Measurements from ENCODE around the gene ITIH5. TPM values are rescaled to one million over a fixed set of nuclear protein-coding genes. Genes with fewer than 3 reads are reported as not detected.

The ITIH5 gene
- total and polyA plus RNA-seq, 2 of the 13 experiments (the other 11 are each of a cell fraction or from before 2014, with no cell fraction given) = 4.7 to 8.9 TPM

DNA sequence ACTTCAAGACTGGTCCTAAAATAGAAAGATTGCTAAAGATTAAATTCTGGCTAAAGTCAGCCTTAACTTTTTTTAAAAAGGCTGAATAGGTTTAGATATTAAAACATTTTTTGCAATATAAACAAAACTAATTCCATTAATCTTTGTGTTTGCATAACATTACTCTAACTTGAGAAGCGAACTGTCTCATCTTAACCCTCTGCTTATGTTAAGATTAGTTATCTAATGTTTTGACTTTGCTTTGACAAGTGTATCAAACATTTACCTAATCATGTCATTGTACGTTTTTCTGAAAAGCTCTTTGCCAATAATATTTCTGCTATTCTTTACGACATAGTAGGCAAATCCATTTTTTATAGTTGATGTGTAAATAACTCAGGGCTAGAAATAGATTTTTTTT is 68.0 kb downstream of the ITIH5 start:
- H4K20me1 ChIP-seq (ENCODE audit: insufficient read depth, low read length) = no peaks in the 10 kb centered on the region
- in situ Hi-C loops (cut with HindIII; ENCODE audit: extremely low pct_ligation_motif_present, low pct_unique_long_range_greater_than_20kb) (no loop called here), intact Hi-C loops (cut with micrococcal nuclease; ENCODE audit: unreplicated experiment) (no loop called here)
- H3K9me3 ChIP-seq (ENCODE audit: low read length) = no peaks in the 10 kb centered on the region
- ChIA-PET CTCF (ENCODE audit: low intra/inter-chr PET ratio, low total read pairs) (no interaction called here), POLR2A (no interaction called here)
- no peak for DNase-seq (ENCODE audit: low spot score)
- H3K27ac ChIP-seq (ENCODE audit: extremely low read length, insufficient read depth, low read length) = no peak overlapping the region
- H2AFZ ChIP-seq (ENCODE audit: low read length) = no peak overlapping the region
- H3K79me2 ChIP-seq (ENCODE audit: insufficient read depth, low read length) = no peaks in the 10 kb centered on the region
- H3K4me3 ChIP-seq (replicated peaks in 1 of 3; ENCODE audit: insufficient read depth in 1 of 3, low read depth in 2 of 3, low read length in 3 of 3) = no peak overlapping the region
- no peak for TF ChIP-seq ZNF24 (IDR thresholded peaks at IDR 0.05)
- TF ChIP-seq MAFK (conservative IDR thresholded peaks at IDR 0.05 in 1 of 2, IDR thresholded peaks at IDR 0.05 in 1 of 2; ENCODE audit: low read length in 2 of 2) = 0 out of 4 replicates have a peak, but pooled peaks of 1 of the 2 experiments have one; percentile 9
- FAIRE-seq = no peak
- H3K27me3 ChIP-seq (ENCODE audit: control insufficient read depth in 1 of 2, insufficient read depth in 2 of 2, low read length in 2 of 2) = no peaks in the 10 kb centered on the region
- no peak for ATAC-seq
- no peak overlapping the region for H3K9ac ChIP-seq (ENCODE audit: insufficient read depth, low read depth, low read length)
- no peaks in the 10 kb centered on the region for H3K36me3 ChIP-seq (replicated peaks in 1 of 2; ENCODE audit: control insufficient read depth in 1 of 2, insufficient read depth in 2 of 2, low read length in 2 of 2)
- 66% methylated on average over 3 of the region's 3 CpGs for WGBS (ENCODE audit: low lambda C conversion rate)
- H3K4me1 ChIP-seq (ENCODE audit: insufficient read depth, low read length) = no peaks in the 10 kb centered on the region
- no TSS peak for BruUV-seq (replicated peaks)
- H3K4me2 ChIP-seq (ENCODE audit: low read depth, low read length) = no peak overlapping the region

DNA sequence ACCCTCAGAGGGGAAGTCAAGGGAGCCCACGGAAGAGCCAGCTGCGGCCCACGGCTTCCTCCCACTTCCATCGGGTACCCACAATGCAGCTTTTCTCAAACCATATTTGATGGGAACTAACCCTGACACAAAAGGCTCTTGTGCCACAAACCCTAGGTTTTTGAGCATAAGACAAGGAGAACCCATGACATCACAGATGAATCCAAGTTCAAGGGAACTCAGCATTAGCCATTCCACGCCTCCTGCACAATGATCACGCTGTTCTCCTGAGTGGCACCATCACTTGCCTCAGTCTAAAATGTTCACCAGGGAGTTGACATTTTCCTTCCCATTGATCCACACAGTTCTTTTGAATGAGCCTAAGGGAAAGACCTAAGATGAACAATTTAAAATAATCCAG is 70.4 kb downstream of the ITIH5 start:
- no peak overlapping the region for H2AFZ ChIP-seq (ENCODE audit: low read length)
- FAIRE-seq (no peak), DNase-seq (ENCODE audit: low spot score) (no peak), ATAC-seq (no peak)
- in situ Hi-C loops (cut with HindIII; ENCODE audit: extremely low pct_ligation_motif_present, low pct_unique_long_range_greater_than_20kb) (no loop called here), intact Hi-C loops (cut with micrococcal nuclease; ENCODE audit: unreplicated experiment) (no loop called here)
- H3K4me3 ChIP-seq (replicated peaks in 1 of 3; ENCODE audit: insufficient read depth in 1 of 3, low read depth in 2 of 3, low read length in 3 of 3) = no peak overlapping the region
- H3K27me3 ChIP-seq (ENCODE audit: control insufficient read depth in 1 of 2, insufficient read depth in 2 of 2, low read length in 2 of 2) = no peaks in the 10 kb centered on the region
- no peaks in the 10 kb centered on the region for H4K20me1 ChIP-seq (ENCODE audit: insufficient read depth, low read length)
- ChIA-PET CTCF (ENCODE audit: low intra/inter-chr PET ratio, low total read pairs) (no interaction called here), POLR2A (no interaction called here)
- no peak overlapping the region for H3K4me2 ChIP-seq (ENCODE audit: low read depth, low read length)
- WGBS (ENCODE audit: low lambda C conversion rate) = 81% methylated on average over 6 of the region's 6 CpGs
- no peaks in the 10 kb centered on the region for H3K36me3 ChIP-seq (replicated peaks in 1 of 2; ENCODE audit: control insufficient read depth in 1 of 2, insufficient read depth in 2 of 2, low read length in 2 of 2)
- no peaks in the 10 kb centered on the region for H3K9me3 ChIP-seq (ENCODE audit: low read length)
- no peaks in the 10 kb centered on the region for H3K4me1 ChIP-seq (ENCODE audit: insufficient read depth, low read length)
- BruUV-seq (replicated peaks) = no TSS peak
- H3K27ac ChIP-seq (ENCODE audit: extremely low read length, insufficient read depth, low read length) = no peak overlapping the region
- H3K9ac ChIP-seq (ENCODE audit: insufficient read depth, low read depth, low read length) = no peak overlapping the region
- no peaks in the 10 kb centered on the region for H3K79me2 ChIP-seq (ENCODE audit: insufficient read depth, low read length)
- TF ChIP-seq PAX8 (CRISPR knock-in tag; IDR thresholded peaks at IDR 0.05; ENCODE audit: borderline replicate concordance) = no peak
- no peak for TF ChIP-seq GTF3A (CRISPR knock-in tag; conservative IDR thresholded peaks at IDR 0.05)
- no peak for TF ChIP-seq EHMT2 (IDR thresholded peaks at IDR 0.05; ENCODE audit: borderline replicate concordance, low read depth, low read length)
- TF ChIP-seq ETV6 (CRISPR knock-in tag; conservative IDR thresholded peaks at IDR 0.05) = no peak
